ENCODE results near the gene NKD2. TPM values are rescaled to one million over a fixed set of nuclear protein-coding genes. Genes with fewer than 3 reads are reported as not detected.

Gene NKD2
- total RNA-seq, 1 donor from 2014 or later = 0.41 TPM

DNA sequence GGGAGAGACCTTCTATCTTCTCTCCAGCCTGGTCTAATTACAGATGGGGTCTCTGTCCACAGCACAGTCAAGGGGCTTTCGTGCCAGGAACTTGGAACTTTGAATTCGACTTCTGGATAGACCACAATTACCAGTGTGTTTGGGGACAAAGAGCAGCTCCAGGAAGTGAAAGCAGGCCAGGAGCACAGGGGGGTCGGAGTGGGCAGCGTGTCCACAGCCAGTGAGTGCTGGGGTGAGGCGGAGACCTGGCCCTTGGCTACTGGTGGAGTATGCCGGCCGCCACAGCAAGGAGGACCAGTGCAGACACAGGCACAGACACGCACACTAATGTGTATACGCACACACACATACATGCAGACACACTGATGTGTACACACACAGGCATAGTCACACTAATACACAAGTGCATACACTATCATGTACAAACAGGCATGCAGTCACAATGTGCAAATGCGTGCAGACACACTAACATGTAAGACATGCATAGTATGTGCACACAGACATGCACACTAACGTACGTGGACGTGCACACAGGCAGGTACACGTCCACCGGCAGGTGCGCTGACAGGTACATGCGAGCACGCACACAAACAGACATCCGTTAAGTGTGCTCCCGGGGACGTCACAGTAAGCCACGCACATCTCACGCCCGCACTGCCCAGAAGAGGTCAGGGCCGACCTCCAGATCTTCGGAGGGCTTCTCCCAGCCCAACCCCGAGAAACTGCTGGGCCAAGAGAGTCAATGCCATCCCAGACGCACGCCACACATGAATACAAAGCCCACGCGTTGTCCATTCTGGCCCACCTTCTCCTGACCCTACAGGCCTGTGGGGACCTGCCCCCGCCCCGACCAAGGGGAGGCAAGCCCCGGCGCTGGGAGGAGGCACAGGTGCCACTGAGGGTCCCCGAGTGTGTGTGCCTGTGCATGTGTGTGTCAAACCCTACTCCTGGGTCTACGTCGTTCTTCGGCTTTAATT, 46.5 kb downstream of the NKD2 start:
- Histone ChIP-seq H3K4me3 (ENCODE audit: insufficient read depth, low read depth, low read length) (no peak overlapping the region), H3K4me2 (ENCODE audit: low read length) (no peak overlapping the region), H3K4me1 (ENCODE audit: insufficient read depth, low read length) (no peaks in the 10 kb centered on the region), H3K36me3 (ENCODE audit: insufficient read depth, low read length) (no peaks in the 10 kb centered on the region), H3K27me3 (ENCODE audit: insufficient read depth, low read length) (no peaks in the 10 kb centered on the region), H3K9ac (ENCODE audit: low read length) (no peak overlapping the region), H2AFZ (ENCODE audit: low read depth, low read length) (no peak overlapping the region), H4K20me1 (ENCODE audit: insufficient read depth, low read length) (no peaks in the 10 kb centered on the region), H3K27ac (ENCODE audit: low read depth, low read length) (no peak overlapping the region), H3K9me3 (ENCODE audit: insufficient read depth, low read depth, low read length) (no peaks in the 10 kb centered on the region), H3K79me2 (ENCODE audit: insufficient read depth, low read length) (no peaks in the 10 kb centered on the region)
- H3K4me3 Mint-ChIP-seq (ENCODE audit: unreplicated experiment) = no peak overlapping the region
- no peaks in the 10 kb centered on the region for H3K9me3 Mint-ChIP-seq (ENCODE audit: unreplicated experiment)
- H3K27me3 Mint-ChIP-seq (ENCODE audit: low read depth, unreplicated experiment) = peaks cover 1% of the 10 kb centered on the region
- no peaks in the 10 kb centered on the region for H3K4me1 Mint-ChIP-seq (ENCODE audit: low read depth, unreplicated experiment)
- no peak for FAIRE-seq
- no peak for DNase-seq (ENCODE audit: low read depth)
- peaks cover 9% of the 10 kb centered on the region for H3K36me3 Mint-ChIP-seq (ENCODE audit: low read depth, unreplicated experiment)
- no peak for TF ChIP-seq EZH2 (IDR thresholded peaks at IDR 0.05; ENCODE audit: insufficient read depth, low read length)
- TF ChIP-seq, protein P1, sequence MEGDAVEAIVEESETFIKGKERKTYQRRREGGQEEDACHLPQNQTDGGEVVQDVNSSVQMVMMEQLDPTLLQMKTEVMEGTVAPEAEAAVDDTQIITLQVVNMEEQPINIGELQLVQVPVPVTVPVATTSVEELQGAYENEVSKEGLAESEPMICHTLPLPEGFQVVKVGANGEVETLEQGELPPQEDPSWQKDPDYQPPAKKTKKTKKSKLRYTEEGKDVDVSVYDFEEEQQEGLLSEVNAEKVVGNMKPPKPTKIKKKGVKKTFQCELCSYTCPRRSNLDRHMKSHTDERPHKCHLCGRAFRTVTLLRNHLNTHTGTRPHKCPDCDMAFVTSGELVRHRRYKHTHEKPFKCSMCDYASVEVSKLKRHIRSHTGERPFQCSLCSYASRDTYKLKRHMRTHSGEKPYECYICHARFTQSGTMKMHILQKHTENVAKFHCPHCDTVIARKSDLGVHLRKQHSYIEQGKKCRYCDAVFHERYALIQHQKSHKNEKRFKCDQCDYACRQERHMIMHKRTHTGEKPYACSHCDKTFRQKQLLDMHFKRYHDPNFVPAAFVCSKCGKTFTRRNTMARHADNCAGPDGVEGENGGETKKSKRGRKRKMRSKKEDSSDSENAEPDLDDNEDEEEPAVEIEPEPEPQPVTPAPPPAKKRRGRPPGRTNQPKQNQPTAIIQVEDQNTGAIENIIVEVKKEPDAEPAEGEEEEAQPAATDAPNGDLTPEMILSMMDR (IDR thresholded peaks at IDR 0.05; ENCODE audit: insufficient read depth, low read depth, low read length) = no peak
- H3K27ac Mint-ChIP-seq (ENCODE audit: unreplicated experiment) = no peak overlapping the region

DNA sequence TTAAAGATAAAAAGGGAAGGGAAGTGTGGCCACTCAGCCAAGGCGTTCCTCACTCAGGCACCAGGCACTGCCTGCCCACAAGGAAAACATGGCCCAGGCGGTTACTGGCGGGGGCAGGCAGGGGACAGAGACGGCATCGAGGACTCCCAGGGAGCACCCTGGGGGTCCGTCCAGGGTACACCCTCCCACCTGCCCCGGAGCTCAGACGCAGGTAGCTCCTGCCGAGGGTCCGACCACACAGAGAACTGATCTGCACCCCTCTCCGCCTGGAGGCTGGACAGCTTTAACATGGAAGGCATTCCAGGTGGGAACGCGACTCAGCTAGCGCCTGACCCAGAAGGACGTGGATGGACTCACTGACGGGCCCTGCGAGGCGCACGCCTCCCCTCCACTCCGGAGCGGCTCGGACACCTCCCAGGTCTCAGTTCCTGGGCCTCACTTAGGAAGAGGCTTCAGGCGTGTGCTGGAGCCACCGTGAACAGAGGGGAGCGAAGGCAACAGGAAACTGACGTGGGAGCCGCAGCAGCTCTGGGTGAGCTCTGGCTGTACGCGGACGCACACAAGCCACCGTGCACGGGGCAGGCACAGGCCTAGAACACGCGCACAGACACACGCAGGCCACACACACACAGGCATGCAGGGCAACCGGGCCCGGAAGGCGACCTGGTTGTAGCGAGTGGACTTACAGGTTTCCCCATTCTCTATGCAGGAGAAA, 47.5 kb downstream of the NKD2 start:
- Mint-ChIP-seq H3K36me3 (ENCODE audit: low read depth, unreplicated experiment) (peaks cover 6% of the 10 kb centered on the region), H3K27ac (ENCODE audit: unreplicated experiment) (no peak overlapping the region), H3K27me3 (ENCODE audit: low read depth, unreplicated experiment) (no peaks in the 10 kb centered on the region), H3K4me3 (ENCODE audit: unreplicated experiment) (no peak overlapping the region), H3K4me1 (ENCODE audit: low read depth, unreplicated experiment) (no peaks in the 10 kb centered on the region), H3K9me3 (ENCODE audit: unreplicated experiment) (no peaks in the 10 kb centered on the region)
- no peaks in the 10 kb centered on the region for H3K36me3 ChIP-seq (ENCODE audit: insufficient read depth, low read length)
- DNase-seq (ENCODE audit: low read depth) (no peak), FAIRE-seq (no peak)
- H3K9ac ChIP-seq (ENCODE audit: low read length) = no peak overlapping the region
- H4K20me1 ChIP-seq (ENCODE audit: insufficient read depth, low read length) = no peaks in the 10 kb centered on the region
- H3K79me2 ChIP-seq (ENCODE audit: insufficient read depth, low read length) = no peaks in the 10 kb centered on the region
- TF ChIP-seq, protein P1 (IDR thresholded peaks at IDR 0.05; ENCODE audit: insufficient read depth, low read depth, low read length) = no peak
- no peak overlapping the region for H2AFZ ChIP-seq (ENCODE audit: low read depth, low read length)
- H3K4me1 ChIP-seq (ENCODE audit: insufficient read depth, low read length) = no peaks in the 10 kb centered on the region
- H3K9me3 ChIP-seq (ENCODE audit: insufficient read depth, low read depth, low read length) = no peaks in the 10 kb centered on the region
- no peak overlapping the region for H3K4me2 ChIP-seq (ENCODE audit: low read length)
- H3K27ac ChIP-seq (ENCODE audit: low read depth, low read length) = no peak overlapping the region
- H3K27me3 ChIP-seq (ENCODE audit: insufficient read depth, low read length) = no peaks in the 10 kb centered on the region
- H3K4me3 ChIP-seq (ENCODE audit: insufficient read depth, low read depth, low read length) = no peak overlapping the region

All from astrocyte (in vitro differentiated cells and primary cell).